Esophagus squamous epithelium (tissue), 4 donors: Measurements from ENCODE around the gene LRP8.

Experiments used
- CTCF ChIP-seq, 6 experiments: fragments of 450-650 bp in 4 of 6; fragments of 200-600 bp in 2 of 6; sonication (generic) in 2 of 6; IDR thresholded peaks; one replicate each; pipeline ENCODE4 v1.5.1; 2016 to 2019; ENCODE audit warnings: antibody characterized with exemption in 6 of 6, mild to moderate bottlenecking in 4 of 6, moderate library complexity in 4 of 6
- POLR2A ChIP-seq, 4 donors: fragments of 450-650 bp; IDR thresholded peaks; one replicate each; pipeline ENCODE4 v1.6.1; 2017; ENCODE audit warnings: antibody characterized with exemption in 4 of 4, mild to moderate bottlenecking in 4 of 4, moderate library complexity in 3 of 4

GRCh38 chr1:53292690-53293089 is 35.2 kb downstream of the LRP8 start:
- TF ChIP-seq POLR2A (IDR thresholded peaks at IDR 0.05) (no peak), CTCF (IDR thresholded peaks at IDR 0.05) (no peak)
